Measurements from ENCODE around the gene JPH2. TPM values are rescaled to one million over a fixed set of nuclear protein-coding genes. Genes with fewer than 3 reads are reported as not detected.
"Not testable (repeated sequence)": the region's sequence is repeated elsewhere in the genome, so short reads cannot be mapped to it uniquely, and the experiment has no call there.

JPH2 gene
- not detected for polyA plus RNA-seq

GRCh38 chr20:44187054-44187771 lies at the start of gene JPH2:
Gene JPH2, minus strand, starts transcription at chr20:44187188. Its CDS starts 483 bp downstream, at chr20:44186705.
- Mint-ChIP-seq H3K36me3 (peaks cover 0 to 4% (median 0%) of the 10 kb centered on the region in 3 donors), H3K9me3 (no peaks in the 10 kb centered on the region), H3K4me3 (no peak within 1 kb of the TSS), H3K27me3 (ENCODE audit: low read depth in 3 of 3) (peaks cover 15 to 30% (median 17%) of the 10 kb centered on the region in 3 donors), H3K27ac (no peak within 1 kb of the TSS), H3K4me1 (peaks cover 0 to 4% of the 10 kb centered on the region in 2 donors)
- DNase-seq = no peak

GRCh38 chr20:44235702-44236101 lies 48.7 kb upstream of the JPH2 start:
- no peak overlapping the region for H3K27ac Mint-ChIP-seq
- peaks cover 3 to 8% (median 3%) of the 10 kb centered on the region in 3 donors for H3K36me3 Mint-ChIP-seq
- peaks cover 0 to 4% (median 3%) of the 10 kb centered on the region in 3 donors for H3K27me3 Mint-ChIP-seq (ENCODE audit: low read depth in 3 of 3)

GRCh38 chr20:44234566-44235317 lies 47.8 kb upstream of the JPH2 start:
- H3K27ac Mint-ChIP-seq = no peak overlapping the region
- peaks cover 3 to 8% (median 3%) of the 10 kb centered on the region in 3 donors for H3K36me3 Mint-ChIP-seq
- H3K4me3 Mint-ChIP-seq = no peak overlapping the region
- no peak for DNase-seq
- peaks cover 0 to 3% (median 0%) of the 10 kb centered on the region in 3 donors for H3K27me3 Mint-ChIP-seq (ENCODE audit: low read depth in 3 of 3)
- no peaks in the 10 kb centered on the region for H3K4me1 Mint-ChIP-seq
- no peaks in the 10 kb centered on the region for H3K9me3 Mint-ChIP-seq

More at GRCh38 chr20:44235702-44236101, 48.7 kb upstream of the JPH2 start:
- H3K9me3 Mint-ChIP-seq = no peaks in the 10 kb centered on the region
- H3K4me3 Mint-ChIP-seq = no peak overlapping the region
- no peak for DNase-seq
- H3K4me1 Mint-ChIP-seq = no peaks in the 10 kb centered on the region

GRCh38 chr20:44233436-44234016 lies 46.5 kb upstream of the JPH2 start:
- H3K9me3 Mint-ChIP-seq = no peaks in the 10 kb centered on the region
- no peaks in the 10 kb centered on the region for H3K36me3 Mint-ChIP-seq
- no peak overlapping the region for H3K4me3 Mint-ChIP-seq
- H3K27ac Mint-ChIP-seq = no peak overlapping the region
- no peaks in the 10 kb centered on the region for H3K4me1 Mint-ChIP-seq
- H3K27me3 Mint-ChIP-seq (ENCODE audit: low read depth in 3 of 3) = peaks cover 0 to 5% (median 0%) of the 10 kb centered on the region in 3 donors
- no peak for DNase-seq

GRCh38 chr20:44232469-44232856 lies 45.5 kb upstream of the JPH2 start:
- H3K4me1 Mint-ChIP-seq; H3K9me3 Mint-ChIP-seq; H3K36me3 Mint-ChIP-seq; H3K27me3 Mint-ChIP-seq (ENCODE audit: low read depth in 3 of 3); DNase-seq; H3K27ac Mint-ChIP-seq; H3K4me3 Mint-ChIP-seq: not testable (repeated sequence)

DNA sequence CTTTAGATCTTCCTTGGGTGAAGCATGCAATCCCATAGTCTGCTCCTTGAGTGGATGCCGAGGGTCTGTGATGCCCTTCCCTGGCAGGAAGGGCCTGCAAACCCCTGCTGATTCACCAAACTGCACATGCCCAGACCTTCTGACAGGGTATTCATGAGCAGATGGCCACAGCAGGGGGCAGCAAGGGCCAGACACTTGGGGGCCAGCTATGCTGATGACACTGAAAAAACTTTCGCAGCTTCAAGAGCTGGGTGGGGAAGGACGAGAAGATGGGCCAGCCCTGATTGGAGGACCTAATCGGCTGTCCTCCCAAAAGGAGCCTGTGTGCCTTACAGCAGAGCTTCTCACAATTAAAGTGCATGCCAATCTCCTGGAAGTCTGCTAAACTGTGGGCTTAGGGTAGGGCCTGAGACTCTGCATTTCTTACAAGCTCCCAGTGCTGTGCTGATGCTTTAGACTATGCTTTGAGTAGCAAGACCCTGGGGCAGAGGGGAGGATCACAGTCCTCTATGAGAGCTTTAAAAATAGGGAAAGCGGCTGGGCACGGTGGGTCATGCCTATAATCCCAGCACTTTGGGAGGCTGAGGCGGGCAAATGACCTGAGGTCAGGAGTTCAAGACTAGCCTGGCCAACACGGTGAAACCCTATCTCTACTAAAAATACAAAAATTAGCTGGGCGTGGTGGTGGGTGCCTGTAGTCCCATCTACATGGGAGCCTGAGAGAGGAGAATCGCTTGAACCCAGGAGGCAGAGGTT lies 44.9 kb upstream of the JPH2 start:
- no peak for DNase-seq
- H3K27ac Mint-ChIP-seq = no peak overlapping the region
- no peaks in the 10 kb centered on the region for H3K4me1 Mint-ChIP-seq
- peaks cover 0 to 5% (median 3%) of the 10 kb centered on the region in 3 donors for H3K27me3 Mint-ChIP-seq (ENCODE audit: low read depth in 3 of 3)
- no peak overlapping the region for H3K4me3 Mint-ChIP-seq
- no peaks in the 10 kb centered on the region for H3K9me3 Mint-ChIP-seq
- no peaks in the 10 kb centered on the region for H3K36me3 Mint-ChIP-seq

- peaks cover 0 to 5% (median 3%) of the 10 kb centered on the region in 3 donors for H3K27me3 Mint-ChIP-seq (ENCODE audit: low read depth in 3 of 3)
- DNase-seq = no peak
- no peaks in the 10 kb centered on the region for H3K9me3 Mint-ChIP-seq
- no peaks in the 10 kb centered on the region for H3K4me1 Mint-ChIP-seq
- peaks cover 0 to 2% (median 0%) of the 10 kb centered on the region in 3 donors for H3K36me3 Mint-ChIP-seq
- H3K4me3 Mint-ChIP-seq = no peak overlapping the region
- H3K27ac Mint-ChIP-seq = no peak overlapping the region
These were observed 44.2 kb upstream of the JPH2 start for GRCh38 chr20:44231193-44231592.

DNA sequence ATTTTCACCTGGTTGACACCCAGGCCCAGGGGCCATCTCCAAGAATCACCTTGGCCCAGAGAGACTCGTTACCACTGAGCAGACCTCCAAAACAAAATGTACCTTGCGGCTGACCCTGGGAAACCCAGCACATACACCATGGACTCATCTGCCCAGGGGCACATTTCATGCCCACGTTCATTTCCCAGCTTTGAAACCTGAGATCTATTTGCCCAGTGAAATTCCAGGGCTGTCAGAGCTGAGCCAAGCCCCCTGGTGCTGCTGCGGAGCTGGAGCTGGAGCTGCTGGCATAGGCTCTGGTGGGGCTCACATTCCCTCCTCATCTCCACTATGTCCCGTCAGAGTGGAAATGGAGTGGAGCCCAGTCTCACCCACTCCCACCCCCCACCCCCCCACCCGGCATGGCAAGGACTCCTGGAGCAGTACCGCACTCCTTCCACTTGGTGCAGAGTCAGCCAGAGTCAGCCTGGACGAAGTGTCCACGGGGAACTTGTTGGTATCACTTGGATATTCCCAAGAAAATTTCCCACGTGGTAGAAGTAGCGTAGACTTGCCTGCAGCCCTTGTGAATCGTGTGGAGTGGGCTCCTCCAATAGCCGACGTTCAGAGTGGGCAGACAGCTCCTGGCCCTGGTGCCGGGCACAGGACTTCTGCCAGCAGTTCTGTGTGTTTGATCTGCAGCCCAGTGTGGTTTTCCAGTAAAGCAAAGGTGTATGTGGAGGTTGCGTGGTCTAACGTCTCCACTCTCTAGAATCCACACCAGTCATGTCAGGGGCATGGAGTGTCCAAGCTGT lies 41.7 kb upstream of the JPH2 start:
- H3K36me3 Mint-ChIP-seq = peaks cover 0 to 6% (median 0%) of the 10 kb centered on the region in 3 donors
- H3K9me3 Mint-ChIP-seq = no peaks in the 10 kb centered on the region
- H3K27ac Mint-ChIP-seq = no peak overlapping the region
- H3K4me3 Mint-ChIP-seq = no peak overlapping the region
- DNase-seq = no peak
- H3K27me3 Mint-ChIP-seq (ENCODE audit: low read depth in 3 of 3) = peaks cover 0 to 3% (median 2%) of the 10 kb centered on the region in 3 donors
- H3K4me1 Mint-ChIP-seq = no peaks in the 10 kb centered on the region

GRCh38 chr20:44224637-44225036 lies 37.6 kb upstream of the JPH2 start:
- Mint-ChIP-seq H3K27ac (no peak overlapping the region), H3K9me3 (no peaks in the 10 kb centered on the region), H3K27me3 (ENCODE audit: low read depth in 3 of 3) (peaks cover 0 to 5% (median 3%) of the 10 kb centered on the region in 3 donors), H3K4me1 (peaks cover 12 to 14% of the 10 kb centered on the region in 2 donors), H3K36me3 (peaks cover 0 to 6% (median 2%) of the 10 kb centered on the region in 3 donors), H3K4me3 (no peak overlapping the region)
- no peak for DNase-seq

- Mint-ChIP-seq H3K4me3 (no peak overlapping the region), H3K36me3 (peaks cover 0 to 6% (median 2%) of the 10 kb centered on the region in 3 donors), H3K4me1 (peaks cover 21 to 23% of the 10 kb centered on the region in 2 donors), H3K9me3 (no peaks in the 10 kb centered on the region), H3K27ac (no peak overlapping the region), H3K27me3 (ENCODE audit: low read depth in 3 of 3) (peaks cover 0 to 5% (median 1%) of the 10 kb centered on the region in 3 donors)
- DNase-seq = no peak
These were observed 36.7 kb upstream of the JPH2 start for GRCh38 chr20:44223721-44224120.

GRCh38 chr20:44222633-44223368 lies 35.8 kb upstream of the JPH2 start:
- peaks cover 0 to 4% (median 1%) of the 10 kb centered on the region in 3 donors for H3K27me3 Mint-ChIP-seq (ENCODE audit: low read depth in 3 of 3)
- no peaks in the 10 kb centered on the region for H3K9me3 Mint-ChIP-seq
- H3K4me1 Mint-ChIP-seq = peaks cover 31 to 32% of the 10 kb centered on the region in 2 donors
- H3K27ac Mint-ChIP-seq = peak overlapping the region in 2 of 6 donors; percentile 29 to 69
- no peak for DNase-seq
- no peak overlapping the region for H3K4me3 Mint-ChIP-seq
- H3K36me3 Mint-ChIP-seq = peaks cover 0 to 6% (median 2%) of the 10 kb centered on the region in 3 donors

- Mint-ChIP-seq H3K9me3 (no peaks in the 10 kb centered on the region), H3K36me3 (peaks cover 0 to 6% (median 2%) of the 10 kb centered on the region in 3 donors), H3K4me3 (no peak overlapping the region), H3K27ac (no peak overlapping the region), H3K4me1 (peaks cover 38 to 40% of the 10 kb centered on the region in 2 donors), H3K27me3 (ENCODE audit: low read depth in 3 of 3) (peaks cover 0 to 2% (median 1%) of the 10 kb centered on the region in 3 donors)
- no peak for DNase-seq
These were observed 35.0 kb upstream of the JPH2 start for GRCh38 chr20:44222027-44222426.

Measured in immature natural killer cell (primary cell).